OCI-LY1 (cell line): ENCODE measurements around the gene FTCD.

ENCODE experiments used
- EZH2 ChIP-seq: fragments of 200-600 bp; sonication (generic), shearing (Covaris generic); IDR thresholded peaks from 2 replicates; pipeline ENCODE4 v1.8.0; 2017; ENCODE audit warnings: borderline replicate concordance, mixed run types, mild to moderate bottlenecking, antibody characterized with exemption, low read length, moderate library complexity, mixed read lengths
- TF ChIP-seq, protein P1 (sequence below): fragments of 200-600 bp; sonication (generic), shearing (Covaris generic); IDR thresholded peaks from 2 replicates; pipeline ENCODE4 v1.5.1; 2017; ENCODE audit warnings: mild to moderate bottlenecking, antibody characterized with exemption, low read length, moderate library complexity, mixed read lengths

DNA sequence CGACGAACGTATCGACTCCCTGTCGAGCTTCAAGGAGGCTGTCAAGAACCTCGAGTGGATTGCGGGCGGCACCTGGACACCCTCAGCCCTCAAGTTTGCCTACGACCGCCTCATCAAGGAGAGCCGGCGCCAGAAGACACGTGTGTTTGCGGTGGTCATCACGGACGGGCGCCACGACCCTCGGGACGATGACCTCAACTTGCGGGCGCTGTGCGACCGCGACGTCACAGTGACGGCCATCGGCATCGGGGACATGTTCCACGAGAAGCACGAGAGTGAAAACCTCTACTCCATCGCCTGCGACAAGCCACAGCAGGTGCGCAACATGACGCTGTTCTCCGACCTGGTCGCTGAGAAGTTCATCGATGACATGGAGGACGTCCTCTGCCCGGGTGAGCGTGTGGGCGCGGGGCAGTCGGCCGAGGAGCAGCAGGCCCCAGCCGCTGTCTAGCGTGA lies 29.5 kb downstream of the FTCD start:
- TF ChIP-seq, protein P1, sequence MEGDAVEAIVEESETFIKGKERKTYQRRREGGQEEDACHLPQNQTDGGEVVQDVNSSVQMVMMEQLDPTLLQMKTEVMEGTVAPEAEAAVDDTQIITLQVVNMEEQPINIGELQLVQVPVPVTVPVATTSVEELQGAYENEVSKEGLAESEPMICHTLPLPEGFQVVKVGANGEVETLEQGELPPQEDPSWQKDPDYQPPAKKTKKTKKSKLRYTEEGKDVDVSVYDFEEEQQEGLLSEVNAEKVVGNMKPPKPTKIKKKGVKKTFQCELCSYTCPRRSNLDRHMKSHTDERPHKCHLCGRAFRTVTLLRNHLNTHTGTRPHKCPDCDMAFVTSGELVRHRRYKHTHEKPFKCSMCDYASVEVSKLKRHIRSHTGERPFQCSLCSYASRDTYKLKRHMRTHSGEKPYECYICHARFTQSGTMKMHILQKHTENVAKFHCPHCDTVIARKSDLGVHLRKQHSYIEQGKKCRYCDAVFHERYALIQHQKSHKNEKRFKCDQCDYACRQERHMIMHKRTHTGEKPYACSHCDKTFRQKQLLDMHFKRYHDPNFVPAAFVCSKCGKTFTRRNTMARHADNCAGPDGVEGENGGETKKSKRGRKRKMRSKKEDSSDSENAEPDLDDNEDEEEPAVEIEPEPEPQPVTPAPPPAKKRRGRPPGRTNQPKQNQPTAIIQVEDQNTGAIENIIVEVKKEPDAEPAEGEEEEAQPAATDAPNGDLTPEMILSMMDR: no peak
- no peak for TF ChIP-seq EZH2
